ENCODE results near the gene NANS. TPM values are rescaled to one million over a fixed set of nuclear protein-coding genes. Genes with fewer than 3 reads are reported as not detected.

NANS gene
- total RNA-seq, 4 donors from 2014 or later, result 29.0 to 64.7 (median 34.2) TPM

DNA sequence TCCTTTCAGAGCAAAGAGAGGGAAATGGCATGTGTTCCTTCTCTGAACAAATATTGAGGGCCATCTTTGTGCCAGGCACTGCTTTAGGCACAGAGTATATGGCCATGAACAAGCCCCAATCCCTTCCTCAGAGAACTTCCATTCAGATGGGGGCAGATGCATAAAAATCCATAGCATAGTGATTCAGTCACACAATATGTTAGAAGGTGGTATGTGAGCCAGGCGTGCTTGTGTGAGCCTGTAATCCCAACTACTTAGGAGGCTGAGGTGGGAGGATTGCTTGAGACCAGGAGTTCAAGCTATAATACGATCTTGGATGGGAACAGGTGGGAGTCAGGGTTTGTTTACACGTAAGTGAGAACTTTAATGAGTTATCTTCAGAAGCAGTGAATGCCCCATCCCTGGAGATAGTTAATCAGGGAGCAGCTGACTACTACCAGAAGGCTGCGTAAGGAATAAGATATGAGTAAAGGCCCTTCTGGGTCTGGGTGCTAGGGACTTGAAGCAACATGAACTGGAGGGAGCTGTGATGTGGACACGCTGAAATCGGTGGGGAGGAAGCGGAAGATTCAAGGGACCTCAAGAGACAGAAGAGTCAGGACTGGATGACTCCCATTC, 27.1 kb downstream of the NANS start:
- Histone ChIP-seq H3K4me1 (no peaks in the 10 kb centered on the region), H3K27ac (no peak overlapping the region), H3K9me3 (no peaks in the 10 kb centered on the region), H3K36me3 (peaks cover 0 to 38% of the 10 kb centered on the region in 2 donors), H3K4me3 (no peak overlapping the region), H3K27me3 (peaks cover 0 to 14% (median 5%) of the 10 kb centered on the region in 3 donors)
- ATAC-seq (no peak), DNase-seq (no peak)
- intact Hi-C loops (cut with DNase I; ENCODE audit: low total_unique reads) (no loop called here), in situ Hi-C loops (cut with MboI; ENCODE audit: low sequenced_read_pairs in 4 of 4) (no loop called here)
- TF ChIP-seq, protein P1, sequence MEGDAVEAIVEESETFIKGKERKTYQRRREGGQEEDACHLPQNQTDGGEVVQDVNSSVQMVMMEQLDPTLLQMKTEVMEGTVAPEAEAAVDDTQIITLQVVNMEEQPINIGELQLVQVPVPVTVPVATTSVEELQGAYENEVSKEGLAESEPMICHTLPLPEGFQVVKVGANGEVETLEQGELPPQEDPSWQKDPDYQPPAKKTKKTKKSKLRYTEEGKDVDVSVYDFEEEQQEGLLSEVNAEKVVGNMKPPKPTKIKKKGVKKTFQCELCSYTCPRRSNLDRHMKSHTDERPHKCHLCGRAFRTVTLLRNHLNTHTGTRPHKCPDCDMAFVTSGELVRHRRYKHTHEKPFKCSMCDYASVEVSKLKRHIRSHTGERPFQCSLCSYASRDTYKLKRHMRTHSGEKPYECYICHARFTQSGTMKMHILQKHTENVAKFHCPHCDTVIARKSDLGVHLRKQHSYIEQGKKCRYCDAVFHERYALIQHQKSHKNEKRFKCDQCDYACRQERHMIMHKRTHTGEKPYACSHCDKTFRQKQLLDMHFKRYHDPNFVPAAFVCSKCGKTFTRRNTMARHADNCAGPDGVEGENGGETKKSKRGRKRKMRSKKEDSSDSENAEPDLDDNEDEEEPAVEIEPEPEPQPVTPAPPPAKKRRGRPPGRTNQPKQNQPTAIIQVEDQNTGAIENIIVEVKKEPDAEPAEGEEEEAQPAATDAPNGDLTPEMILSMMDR (IDR thresholded peaks at IDR 0.05 in 4 of 5, conservative IDR thresholded peaks at IDR 0.05 in 1 of 5), result no peak
- TF ChIP-seq POLR2A (IDR thresholded peaks at IDR 0.05), result no peak

DNA sequence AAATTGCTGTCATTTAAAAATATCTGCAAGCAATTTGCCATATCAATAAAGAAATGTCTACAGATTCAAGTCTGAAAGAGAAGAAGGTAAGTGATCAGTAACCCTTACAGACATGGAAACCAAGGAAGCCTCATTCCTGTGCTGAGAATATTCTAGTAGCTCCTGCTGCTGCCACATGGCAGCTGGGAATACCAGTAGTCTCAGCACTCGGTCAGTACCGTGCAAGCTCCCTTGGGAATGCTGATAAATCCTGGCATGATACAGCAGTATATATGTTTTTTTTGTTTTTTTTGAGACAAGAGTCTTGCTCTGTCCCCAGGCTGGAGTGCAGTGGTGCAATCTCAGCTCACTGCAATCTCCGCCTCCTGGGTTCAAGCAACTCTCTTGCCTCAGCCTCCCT, 27.9 kb downstream of the NANS start:
- no peaks in the 10 kb centered on the region for H3K9me3 ChIP-seq
- no peak for ATAC-seq
- in situ Hi-C loops (cut with MboI; ENCODE audit: low sequenced_read_pairs in 4 of 4) (no loop called here), intact Hi-C loops (cut with DNase I; ENCODE audit: low total_unique reads) (no loop called here)
- TF ChIP-seq, protein P1 (IDR thresholded peaks at IDR 0.05 in 4 of 5, conservative IDR thresholded peaks at IDR 0.05 in 1 of 5), result no peak
- TF ChIP-seq POLR2A (IDR thresholded peaks at IDR 0.05), result no peak
- peaks cover 0 to 31% of the 10 kb centered on the region in 2 donors for H3K36me3 ChIP-seq
- H3K4me1 ChIP-seq, result no peaks in the 10 kb centered on the region
- DNase-seq, result no peak
- peaks cover under 1 to 21% (median 8%) of the 10 kb centered on the region in 3 donors for H3K27me3 ChIP-seq
- no peak overlapping the region for H3K27ac ChIP-seq
- H3K4me3 ChIP-seq, result no peak overlapping the region

DNA sequence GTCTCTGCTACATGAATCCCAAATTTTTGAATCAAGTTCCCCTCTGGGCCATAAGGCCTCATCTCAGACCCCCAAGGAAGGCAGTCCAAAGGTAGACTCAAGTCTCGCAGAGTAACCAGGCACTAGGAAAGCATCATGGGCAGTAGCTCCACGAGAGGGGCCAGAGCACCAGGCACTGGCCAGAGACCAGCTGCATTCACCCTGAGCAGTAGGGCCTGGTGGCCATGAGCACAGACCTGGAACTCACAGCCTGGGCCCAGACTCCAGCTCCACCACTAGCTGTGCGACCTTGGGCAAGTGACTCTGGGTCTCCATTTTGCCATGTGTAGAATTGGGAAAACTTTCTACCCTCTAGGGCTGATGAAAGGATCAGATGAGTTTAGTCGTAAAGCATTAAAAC, 28.5 kb downstream of the NANS start:
- in situ Hi-C loops (cut with MboI; ENCODE audit: low sequenced_read_pairs in 4 of 4) (no loop called here), intact Hi-C loops (cut with DNase I; ENCODE audit: low total_unique reads) (no loop called here)
- no peak overlapping the region for H3K27ac ChIP-seq
- H3K9me3 ChIP-seq, result no peaks in the 10 kb centered on the region
- ATAC-seq (no peak), DNase-seq (no peak)
- peaks cover 7 to 23% (median 8%) of the 10 kb centered on the region in 3 donors for H3K27me3 ChIP-seq
- TF ChIP-seq, protein P1 (IDR thresholded peaks at IDR 0.05 in 4 of 5, conservative IDR thresholded peaks at IDR 0.05 in 1 of 5), result no peak
- TF ChIP-seq POLR2A (IDR thresholded peaks at IDR 0.05), result no peak
- H3K4me3 ChIP-seq, result no peak overlapping the region
- H3K36me3 ChIP-seq, result peaks cover 0 to 26% of the 10 kb centered on the region in 2 donors
- H3K4me1 ChIP-seq, result no peaks in the 10 kb centered on the region

DNA sequence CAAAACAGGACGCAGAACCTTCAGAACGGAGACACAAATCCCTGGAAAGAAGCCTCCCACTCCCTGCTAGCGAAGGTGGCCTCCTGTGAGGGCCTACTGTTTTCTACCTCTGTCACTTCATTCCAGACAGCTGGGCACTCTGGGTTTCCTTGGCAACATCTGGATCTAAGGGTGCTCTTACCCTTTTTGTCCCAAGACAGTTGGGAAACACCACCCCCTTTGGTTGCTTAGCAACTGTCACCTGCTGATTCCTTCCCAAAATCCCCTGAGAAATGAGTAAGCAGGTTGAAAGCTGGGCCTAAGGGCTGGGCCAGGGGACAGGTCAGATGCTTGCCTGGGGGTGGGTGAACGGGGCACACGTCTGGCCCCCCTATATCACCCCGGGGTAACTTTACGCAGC, 29.4 kb downstream of the NANS start:
- Histone ChIP-seq H3K4me1 (no peaks in the 10 kb centered on the region), H3K27me3 (peaks cover 7 to 26% (median 8%) of the 10 kb centered on the region in 3 donors), H3K36me3 (peaks cover 0 to 20% of the 10 kb centered on the region in 2 donors), H3K27ac (no peak overlapping the region), H3K4me3 (no peak overlapping the region), H3K9me3 (no peaks in the 10 kb centered on the region)
- in situ Hi-C loops (cut with MboI; ENCODE audit: low sequenced_read_pairs in 4 of 4) (no loop called here), intact Hi-C loops (cut with DNase I; ENCODE audit: low total_unique reads) (no loop called here)
- no peak for TF ChIP-seq POLR2A (IDR thresholded peaks at IDR 0.05)
- TF ChIP-seq, protein P1 (IDR thresholded peaks at IDR 0.05 in 4 of 5, conservative IDR thresholded peaks at IDR 0.05 in 1 of 5), result no peak
- DNase-seq (no peak), ATAC-seq (no peak)

DNA sequence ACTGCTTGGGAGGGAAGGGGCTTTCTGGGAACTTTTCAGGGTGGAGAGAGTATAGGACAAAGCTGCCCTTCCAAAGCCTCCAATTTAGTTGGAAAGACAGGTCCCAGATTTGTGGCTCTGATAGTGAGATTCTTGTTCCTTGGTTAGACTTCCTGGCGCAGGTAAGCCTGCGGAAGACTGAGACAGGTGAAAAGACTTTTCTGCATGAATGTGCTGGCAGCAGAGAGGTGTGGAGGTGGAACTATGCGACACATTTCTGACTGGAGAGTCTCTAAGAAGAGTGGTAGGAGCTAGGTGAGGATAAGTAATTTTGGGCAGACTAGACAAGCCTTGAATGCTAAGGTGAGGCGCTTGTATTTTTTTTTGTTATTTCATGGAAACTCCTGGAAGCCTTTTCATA, 29.9 kb downstream of the NANS start:
- no peak for TF ChIP-seq POLR2A (IDR thresholded peaks at IDR 0.05)
- TF ChIP-seq, protein P1 (IDR thresholded peaks at IDR 0.05 in 4 of 5, conservative IDR thresholded peaks at IDR 0.05 in 1 of 5), result no peak
- Histone ChIP-seq H3K27me3 (peaks cover 7 to 27% (median 8%) of the 10 kb centered on the region in 3 donors), H3K36me3 (peaks cover 0 to 15% of the 10 kb centered on the region in 2 donors), H3K4me3 (no peak overlapping the region), H3K4me1 (no peaks in the 10 kb centered on the region), H3K9me3 (no peaks in the 10 kb centered on the region), H3K27ac (no peak overlapping the region)
- DNase-seq (no peak), ATAC-seq (no peak)
- intact Hi-C loops (cut with DNase I; ENCODE audit: low total_unique reads), result no loop called here
- in situ Hi-C loops (cut with MboI; ENCODE audit: low sequenced_read_pairs in 4 of 4), result no loop called here
